Keratinocyte (primary cell): ENCODE results near the gene PLXNB1. TPM values are rescaled to one million over a fixed set of nuclear protein-coding genes. Genes with fewer than 3 reads are reported as not detected.

Experiments
- DNase-seq: peaks from one replicate; pipeline ENCODE4 v3.0.0-alpha.2; 2011; ENCODE audit warnings: low read depth, missing footprints, low spot score
- FAIRE-seq: peaks from 2 replicates; lab custom pipeline; 2011; peaks lifted over from hg19 to GRCh38; lab: Jason Lieb, UNC
- H2AFZ ChIP-seq: 2 replicates; pipeline ENCODE4 v1.6.0; 2012; ENCODE audit warnings: low read length, control low read depth, inconsistent platforms; ENCODE audit not compliant: control insufficient read depth
- H3K27ac ChIP-seq: 2 replicates; pipeline ENCODE4 v1.5.1; 2011; ENCODE audit warnings: low read length; ENCODE audit not compliant: control insufficient read depth, insufficient read depth
- H3K27me3 ChIP-seq: 3 replicates; pipeline ENCODE4 v1.6.0; 2011; ENCODE audit warnings: low read length; ENCODE audit not compliant: control insufficient read depth, insufficient read depth; ENCODE audit errors: extremely low read depth
- H3K36me3 ChIP-seq, 2 experiments: 2 replicates in 1 of 2; 3 replicates in 1 of 2; pipeline ENCODE4 v1.5.1; 2011; ENCODE audit warnings: low read length in 2 of 2, mild to moderate bottlenecking in 1 of 2; ENCODE audit not compliant: control insufficient read depth in 2 of 2, insufficient read depth in 2 of 2; ENCODE audit errors: extremely low read depth in 1 of 2
- H3K4me1 ChIP-seq: 3 replicates; pipeline ENCODE4 v1.5.1; 2011; ENCODE audit warnings: low read length; ENCODE audit not compliant: control insufficient read depth, insufficient read depth; ENCODE audit errors: extremely low read depth
- H3K4me2 ChIP-seq: 3 replicates; pipeline ENCODE4 v1.6.0; 2011; ENCODE audit warnings: low read depth, low read length; ENCODE audit not compliant: control insufficient read depth, insufficient read depth; ENCODE audit errors: extremely low read depth
- H3K4me3 ChIP-seq, 3 experiments: fragments of 200-600 bp in 1 of 3; sonication (generic) in 1 of 3; 2 replicates in 2 of 3; 3 replicates in 1 of 3; pipeline ENCODE4 v1.5.1; 2011 to 2016; ENCODE audit warnings: low read length in 3 of 3, mild to moderate bottlenecking in 3 of 3, control low read depth in 2 of 3, inconsistent platforms in 1 of 3, low read depth in 1 of 3, mixed read lengths in 1 of 3, mixed run types in 1 of 3, moderate library complexity in 1 of 3; ENCODE audit not compliant: control insufficient read depth in 2 of 3, insufficient read depth in 2 of 3; ENCODE audit errors: extremely low read depth in 1 of 3
- H3K79me2 ChIP-seq: 2 replicates; pipeline ENCODE4 v1.6.0; 2012; ENCODE audit warnings: low read length; ENCODE audit not compliant: control insufficient read depth, insufficient read depth
- H3K9ac ChIP-seq: 3 replicates; pipeline ENCODE4 v1.6.0; 2011; ENCODE audit warnings: low read length; ENCODE audit not compliant: control insufficient read depth, insufficient read depth; ENCODE audit errors: extremely low read depth
- H3K9me1 ChIP-seq: 3 replicates; pipeline ENCODE4 v1.6.0; 2011; ENCODE audit warnings: low read length; ENCODE audit not compliant: control insufficient read depth, insufficient read depth; ENCODE audit errors: extremely low read depth
- H3K9me3 ChIP-seq: 2 replicates; pipeline ENCODE4 v1.5.1; 2012; ENCODE audit warnings: low read depth, low read length; ENCODE audit not compliant: control insufficient read depth
- H4K20me1 ChIP-seq: 3 replicates; pipeline ENCODE4 v1.6.0; 2011; ENCODE audit warnings: low read length; ENCODE audit not compliant: control insufficient read depth, insufficient read depth; ENCODE audit errors: extremely low read depth
- EZH2 ChIP-seq: IDR thresholded peaks from one replicate; pipeline ENCODE4 v1.6.1; 2012; ENCODE audit warnings: inconsistent platforms, mild to moderate bottlenecking, low read length, moderate library complexity
- dilution Hi-C: fragments of 300-500 bp; cut with MboI; formaldehyde crosslinking; loops from one replicate; pipeline ENCODE4 v1.7.0; 2020; ENCODE audit warnings: low sequenced_read_pairs; ENCODE audit not compliant: extremely low pct_ligation_motif_present
- polyA plus RNA-seq, 5 experiments: library from polyadenylated mRNA; depleted of rRNA in 3 of 5; stranded (reverse) in 3 of 5; stranded (forward) in 1 of 5; unstranded in 1 of 5; fragments of >200 nt; gene quantifications; 1 replicate in 1 of 5; 2 replicates in 3 of 5; 3 replicates in 1 of 5; pipeline versions ENCODE4 v1.2.1 to v1.2.3, GENCODE V29; 2011 to 2012; ENCODE audit warnings: missing spikeins in 2 of 5, low read depth in 1 of 5, low replicate concordance in 1 of 5
- TF ChIP-seq, protein P1 (sequence below), 3 experiments: IDR thresholded peaks in 1 of 3; conservative IDR thresholded peaks in 1 of 3; optimal IDR thresholded peaks in 1 of 3; 2 replicates in 2 of 3; 3 replicates in 1 of 3; pipeline versions ENCODE3 to v1.5.1; 2011; ENCODE audit warnings: low read length in 3 of 3, mild to moderate bottlenecking in 3 of 3, moderate library complexity in 2 of 3, control low read depth in 1 of 3, inconsistent platforms in 1 of 3; ENCODE audit not compliant: insufficient read depth in 2 of 3; ENCODE audit errors: extremely low read depth in 1 of 3

PLXNB1 gene
- polyA plus RNA-seq, 1 donor (not counting 4 experiments of a cell fraction or from before 2014, with no cell fraction given): 83.0 TPM

GRCh38 chr3:48422272-48422671 lies 7.6 kb downstream of the PLXNB1 start:
- Histone ChIP-seq H3K4me1 (peaks cover 33% of the 10 kb centered on the region), H3K36me3 (peaks cover 41 to 50% of the 10 kb centered on the region in 2 experiments), H4K20me1 (peaks cover 24% of the 10 kb centered on the region), H3K4me2 (no peak overlapping the region), H3K4me3 (no peak overlapping the region), H3K9me1 (no peaks in the 10 kb centered on the region), H3K27me3 (no peaks in the 10 kb centered on the region), H3K27ac (no peak overlapping the region), H2AFZ (no peak overlapping the region), H3K79me2 (peaks cover 69% of the 10 kb centered on the region), H3K9ac (no peak overlapping the region), H3K9me3 (no peaks in the 10 kb centered on the region)
- DNase-seq: no peak
- no peak for FAIRE-seq
- TF ChIP-seq, protein P1, sequence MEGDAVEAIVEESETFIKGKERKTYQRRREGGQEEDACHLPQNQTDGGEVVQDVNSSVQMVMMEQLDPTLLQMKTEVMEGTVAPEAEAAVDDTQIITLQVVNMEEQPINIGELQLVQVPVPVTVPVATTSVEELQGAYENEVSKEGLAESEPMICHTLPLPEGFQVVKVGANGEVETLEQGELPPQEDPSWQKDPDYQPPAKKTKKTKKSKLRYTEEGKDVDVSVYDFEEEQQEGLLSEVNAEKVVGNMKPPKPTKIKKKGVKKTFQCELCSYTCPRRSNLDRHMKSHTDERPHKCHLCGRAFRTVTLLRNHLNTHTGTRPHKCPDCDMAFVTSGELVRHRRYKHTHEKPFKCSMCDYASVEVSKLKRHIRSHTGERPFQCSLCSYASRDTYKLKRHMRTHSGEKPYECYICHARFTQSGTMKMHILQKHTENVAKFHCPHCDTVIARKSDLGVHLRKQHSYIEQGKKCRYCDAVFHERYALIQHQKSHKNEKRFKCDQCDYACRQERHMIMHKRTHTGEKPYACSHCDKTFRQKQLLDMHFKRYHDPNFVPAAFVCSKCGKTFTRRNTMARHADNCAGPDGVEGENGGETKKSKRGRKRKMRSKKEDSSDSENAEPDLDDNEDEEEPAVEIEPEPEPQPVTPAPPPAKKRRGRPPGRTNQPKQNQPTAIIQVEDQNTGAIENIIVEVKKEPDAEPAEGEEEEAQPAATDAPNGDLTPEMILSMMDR (optimal IDR thresholded peaks at IDR 0.05 in 1 of 3, IDR thresholded peaks at IDR 0.05 in 1 of 3, conservative IDR thresholded peaks at IDR 0.05 in 1 of 3; ENCODE audit: extremely low read depth in 1 of 3, insufficient read depth in 2 of 3, low read length in 3 of 3): no peak
- TF ChIP-seq EZH2: no peak
- dilution Hi-C loops: no loop called here

DNA sequence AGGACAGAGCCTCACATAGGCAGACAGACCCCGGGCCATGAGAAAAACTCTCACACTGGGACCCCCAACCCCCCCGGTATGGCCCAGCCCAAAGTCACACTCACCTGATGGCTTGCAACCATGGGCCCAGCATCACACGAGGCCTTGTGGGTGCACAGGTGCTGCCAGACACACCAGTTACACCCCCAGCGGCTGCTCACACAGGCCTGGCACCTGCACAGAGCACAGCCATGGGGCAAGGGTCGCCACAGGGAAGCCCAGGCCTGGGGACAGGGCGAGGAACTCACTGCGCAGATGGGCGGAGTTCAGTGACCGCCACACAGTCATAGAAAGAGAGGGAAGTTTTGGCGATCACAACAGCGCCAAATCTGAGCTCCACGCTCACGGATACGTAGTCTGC lies 9.3 kb downstream of the PLXNB1 start:
- no peak overlapping the region for H3K9ac ChIP-seq
- no peak for TF ChIP-seq EZH2
- TF ChIP-seq, protein P1 (optimal IDR thresholded peaks at IDR 0.05 in 1 of 3, IDR thresholded peaks at IDR 0.05 in 1 of 3, conservative IDR thresholded peaks at IDR 0.05 in 1 of 3; ENCODE audit: extremely low read depth in 1 of 3, insufficient read depth in 2 of 3, low read length in 3 of 3): no peak
- FAIRE-seq: no peak

More for the DNA sequence above, 9.3 kb downstream of the PLXNB1 start:
- no peaks in the 10 kb centered on the region for H3K9me1 ChIP-seq
- H3K79me2 ChIP-seq: peaks cover 52% of the 10 kb centered on the region
- H2AFZ ChIP-seq: no peak overlapping the region
- H3K4me2 ChIP-seq: no peak overlapping the region
- no peak overlapping the region for H3K4me3 ChIP-seq
- dilution Hi-C loops: no loop called here
- peaks cover 48 to 61% of the 10 kb centered on the region in 2 experiments for H3K36me3 ChIP-seq
- DNase-seq: no peak
- peaks cover 16% of the 10 kb centered on the region for H3K4me1 ChIP-seq
- peaks cover 18% of the 10 kb centered on the region for H4K20me1 ChIP-seq
- no peaks in the 10 kb centered on the region for H3K27me3 ChIP-seq
- H3K9me3 ChIP-seq: no peaks in the 10 kb centered on the region
- H3K27ac ChIP-seq: no peak overlapping the region
